H9 (cell line): Measurements from ENCODE around the gene SRPK1. TPM values are rescaled to one million over a fixed set of nuclear protein-coding genes. Genes with fewer than 3 reads are reported as not detected.

Experiments used
- DNase-seq: peaks from one replicate; pipeline ENCODE4 v3.0.0-alpha.2; 2017
- H2AFZ ChIP-seq: one replicate; pipeline ENCODE4 v1.6.1; 2013; ENCODE audit warnings: mild to moderate bottlenecking, low read length, control low read depth, moderate library complexity
- H2AK5ac ChIP-seq: 2 replicates; pipeline ENCODE4 v1.6.1; 2013; ENCODE audit warnings: low read length, control low read depth, mixed read lengths; ENCODE audit not compliant: insufficient read length
- H2BK120ac ChIP-seq: one replicate; pipeline ENCODE4 v1.6.1; 2013; ENCODE audit warnings: low read depth, mild to moderate bottlenecking, low read length, control low read depth, inconsistent platforms; ENCODE audit not compliant: poor library complexity, severe bottlenecking
- H2BK12ac ChIP-seq: 2 replicates; pipeline ENCODE4 v1.6.1; 2013; ENCODE audit warnings: low read length, control low read depth, mixed read lengths, low read depth; ENCODE audit not compliant: insufficient read length
- H2BK15ac ChIP-seq: 2 replicates; pipeline ENCODE4 v1.6.1; 2013; ENCODE audit warnings: low read depth, low read length, control low read depth
- H2BK20ac ChIP-seq: one replicate; pipeline ENCODE4 v1.6.1; 2013; ENCODE audit warnings: low read depth, mild to moderate bottlenecking, low read length, control low read depth, inconsistent platforms; ENCODE audit not compliant: poor library complexity, severe bottlenecking
- H2BK5ac ChIP-seq: 2 replicates; pipeline ENCODE4 v1.6.1; 2013; ENCODE audit warnings: low read length, control low read depth, mixed read lengths; ENCODE audit not compliant: insufficient read length
- H3K14ac ChIP-seq: 2 replicates; pipeline ENCODE4 v1.6.1; 2013; ENCODE audit warnings: low read length, control low read depth; ENCODE audit not compliant: insufficient read depth
- H3K18ac ChIP-seq: 2 replicates; pipeline ENCODE4 v1.6.1; 2013; ENCODE audit warnings: low read depth, mild to moderate bottlenecking, mixed read lengths, low read length, control low read depth; ENCODE audit not compliant: insufficient read length
- H3K23ac ChIP-seq: 2 replicates; pipeline ENCODE4 v1.6.1; 2013; ENCODE audit warnings: low read length, control low read depth, mixed read lengths, low read depth; ENCODE audit not compliant: insufficient read length
- H3K23me2 ChIP-seq: 2 replicates; pipeline ENCODE4 v1.6.1; 2013; ENCODE audit warnings: low read depth, mild to moderate bottlenecking, mixed read lengths, low read length, control low read depth; ENCODE audit not compliant: insufficient read length, poor library complexity, severe bottlenecking
- H3K27ac ChIP-seq: 2 replicates; pipeline ENCODE4 v1.5.1; 2013; ENCODE audit warnings: low read length, control low read depth, mixed read lengths, low read depth; ENCODE audit not compliant: insufficient read length
- H3K27me3 ChIP-seq: 2 replicates; pipeline ENCODE4 v1.6.1; 2013; ENCODE audit warnings: low read length, control low read depth, inconsistent platforms; ENCODE audit not compliant: insufficient read depth
- H3K4ac ChIP-seq: 2 replicates; pipeline ENCODE4 v1.6.1; 2013; ENCODE audit warnings: low read depth, mild to moderate bottlenecking, control low read depth, inconsistent platforms, low read length, moderate library complexity
- H3K4me1 ChIP-seq: 2 replicates; pipeline ENCODE4 v1.6.1; 2013; ENCODE audit warnings: low read length, control low read depth, inconsistent platforms; ENCODE audit not compliant: insufficient read depth
- H3K4me2 ChIP-seq: 2 replicates; pipeline ENCODE4 v1.6.1; 2013; ENCODE audit warnings: low read length, control low read depth, mixed read lengths; ENCODE audit not compliant: insufficient read length, insufficient read depth
- H3K56ac ChIP-seq: 2 replicates; pipeline ENCODE4 v1.6.1; 2013; ENCODE audit warnings: low read depth, mild to moderate bottlenecking, mixed read lengths, low read length, control low read depth; ENCODE audit not compliant: insufficient read length
- H3K79me1 ChIP-seq: 2 replicates; pipeline ENCODE4 v1.6.1; 2013; ENCODE audit warnings: low read depth, mild to moderate bottlenecking, moderate library complexity, low read length, control low read depth, inconsistent platforms; ENCODE audit not compliant: insufficient read depth, poor library complexity, severe bottlenecking
- H3K79me2 ChIP-seq: 2 replicates; pipeline ENCODE4 v1.6.1; 2013; ENCODE audit warnings: low read length, control low read depth, inconsistent platforms; ENCODE audit not compliant: insufficient read depth
- H3K9ac ChIP-seq: 2 replicates; pipeline ENCODE4 v1.6.1; 2013; ENCODE audit warnings: low read length, control low read depth, mixed read lengths; ENCODE audit not compliant: insufficient read length; ENCODE audit errors: extremely low read depth
- H3K9me3 ChIP-seq: one replicate; pipeline ENCODE4 v1.6.1; 2013; ENCODE audit warnings: low read depth, low read length, inconsistent platforms; ENCODE audit not compliant: control insufficient read depth
- H3T11ph ChIP-seq: one replicate; pipeline ENCODE4 v1.6.1; 2013; ENCODE audit warnings: mild to moderate bottlenecking, low read length, control low read depth, inconsistent platforms
- H4K20me1 ChIP-seq: one replicate; pipeline ENCODE4 v1.6.1; 2013; ENCODE audit not compliant: control insufficient read depth, insufficient read length, insufficient read depth
- H4K5ac ChIP-seq: 2 replicates; pipeline ENCODE4 v1.6.1; 2013; ENCODE audit warnings: low read depth, mild to moderate bottlenecking, mixed read lengths, low read length, control low read depth; ENCODE audit not compliant: insufficient read length
- H4K8ac ChIP-seq: replicated peaks from 2 replicates; pipeline ENCODE4 v1.6.1; 2013; ENCODE audit warnings: low read length, control low read depth, mixed read lengths, low read depth; ENCODE audit not compliant: insufficient read length
- H4K91ac ChIP-seq: 2 replicates; pipeline ENCODE4 v1.6.1; 2013; ENCODE audit warnings: low read depth, mild to moderate bottlenecking, moderate library complexity, mixed read lengths, low read length, control low read depth; ENCODE audit not compliant: insufficient read length
- H3K27ac Mint-ChIP-seq, 3 experiments: 2 replicates in 2 of 3; 3 replicates in 1 of 3; pipeline ENCODE4 v1.8.0; 2020 to 2021; ENCODE audit warnings: mixed read lengths in 3 of 3, mild to moderate bottlenecking in 1 of 3, moderate library complexity in 1 of 3
- H3K27me3 Mint-ChIP-seq: 2 replicates; pipeline ENCODE4 v1.8.0; 2021; ENCODE audit warnings: low read depth, mild to moderate bottlenecking, moderate library complexity, mixed read lengths
- H3K36me3 Mint-ChIP-seq, 3 experiments: 2 replicates in 2 of 3; 3 replicates in 1 of 3; pipeline ENCODE4 v1.8.0; 2020 to 2021; ENCODE audit warnings: low read depth in 3 of 3, mixed read lengths in 3 of 3; ENCODE audit not compliant: insufficient read depth in 1 of 3
- H3K4me1 Mint-ChIP-seq, 2 experiments: 2 replicates each; pipeline ENCODE4 v1.8.0; 2020; ENCODE audit warnings: mixed read lengths in 2 of 2
- H3K4me3 Mint-ChIP-seq, 2 experiments: 2 replicates in 1 of 2; 3 replicates in 1 of 2; pipeline ENCODE4 v1.8.0; 2020 to 2021; ENCODE audit warnings: mild to moderate bottlenecking in 2 of 2, mixed read lengths in 2 of 2, moderate library complexity in 1 of 2
- H3K9me3 Mint-ChIP-seq, 2 experiments: 2 replicates in 1 of 2; 3 replicates in 1 of 2; pipeline ENCODE4 v1.8.0; 2020; ENCODE audit warnings: mild to moderate bottlenecking in 2 of 2, mixed read lengths in 2 of 2, moderate library complexity in 1 of 2
- CTCF ChIP-seq: fragments of 200-600 bp; sonication (generic); conservative IDR thresholded peaks from 3 replicates; pipeline ENCODE4 v1.8.0; 2021; ENCODE audit warnings: antibody characterized with exemption, mild to moderate bottlenecking
- WGBS: extraction: QIAGEN DNeasy Blood & Tissue Kit; methylation state at CpG from one replicate; pipeline ENCODE4 v1.1.7; 2013; ENCODE audit warnings: missing lambda C conversion rate, low lambda C conversion rate, mixed read lengths; ENCODE audit not compliant: insufficient read length; ENCODE audit errors: extremely low coverage; 5-methylcytosine and 5-hydroxymethylcytosine counted together
- total RNA-seq: library from RNA; stranded (reverse); gene quantifications from 2 replicates; pipeline ENCODE4 v1.2.1, GENCODE V29; 2021

The SRPK1 gene
- total RNA-seq, 1 experiment from 2014 or later: 93.2 TPM

- no peaks in the 10 kb centered on the region for H4K20me1 ChIP-seq
- H3K4me3 Mint-ChIP-seq: no peak overlapping the region
- H2BK5ac ChIP-seq: no peak overlapping the region
- no peak overlapping the region for H3K56ac ChIP-seq
- H4K5ac ChIP-seq: no peak overlapping the region
- no peak overlapping the region for H3K4ac ChIP-seq
- H2BK12ac ChIP-seq: no peak overlapping the region
- H2BK15ac ChIP-seq: no peak overlapping the region
- no peaks in the 10 kb centered on the region for H3K27me3 ChIP-seq
- H3K9me3 ChIP-seq: no peaks in the 10 kb centered on the region
- peaks cover 5% of the 10 kb centered on the region; the same call in 1 of the 2 replicates for H3K4me1 ChIP-seq
- no peak for DNase-seq
- no peak overlapping the region for H3T11ph ChIP-seq
- H3K23ac ChIP-seq: no peak overlapping the region
- no peak overlapping the region for H4K8ac ChIP-seq
- no peak overlapping the region for H2BK20ac ChIP-seq
- H3K4me2 ChIP-seq: no peak overlapping the region
- H3K14ac ChIP-seq: no peak overlapping the region
- TF ChIP-seq CTCF: no peak
- H2AK5ac ChIP-seq: no peak overlapping the region
- peaks cover 2% of the 10 kb centered on the region; the same call in 1 of the 2 replicates for H3K27me3 Mint-ChIP-seq
- no peaks in the 10 kb centered on the region for H3K79me1 ChIP-seq
- H3K79me2 ChIP-seq: no peaks in the 10 kb centered on the region
- no peak overlapping the region for H2AFZ ChIP-seq
- WGBS: no CpG with 5 or more reads among the region's 11 CpGs
- no peak overlapping the region for H3K9ac ChIP-seq
- no peaks in the 10 kb centered on the region for H3K23me2 ChIP-seq
- H3K27ac ChIP-seq: no peak overlapping the region
- H3K36me3 Mint-ChIP-seq: peaks cover 0 to 2% (median 0%) of the 10 kb centered on the region in 3 experiments; a peak in 1 of 7 replicates
- H3K9me3 Mint-ChIP-seq: no peaks in the 10 kb centered on the region; a peak in 1 of 5 replicates
- no peak overlapping the region; a peak in 1 of 7 replicates for H3K27ac Mint-ChIP-seq
- peaks cover 15 to 17% of the 10 kb centered on the region in 2 experiments for H3K4me1 Mint-ChIP-seq
- no peak overlapping the region for H4K91ac ChIP-seq
- no peak overlapping the region for H2BK120ac ChIP-seq
- no peak overlapping the region for H3K18ac ChIP-seq
Measured at GRCh38 chr6:35795453-35796071, 125.3 kb downstream of the SRPK1 start.
